ENCODE data around the gene EPSTI1. TPM values are rescaled to one million over a fixed set of nuclear protein-coding genes. Genes with fewer than 3 reads are reported as not detected.
A peak's percentile ranks its signal among the peaks of the same experiment; 100 is the strongest.

EPSTI1 gene
- total RNA-seq, 1 donor from 2014 or later, result 3.0 TPM

DNA sequence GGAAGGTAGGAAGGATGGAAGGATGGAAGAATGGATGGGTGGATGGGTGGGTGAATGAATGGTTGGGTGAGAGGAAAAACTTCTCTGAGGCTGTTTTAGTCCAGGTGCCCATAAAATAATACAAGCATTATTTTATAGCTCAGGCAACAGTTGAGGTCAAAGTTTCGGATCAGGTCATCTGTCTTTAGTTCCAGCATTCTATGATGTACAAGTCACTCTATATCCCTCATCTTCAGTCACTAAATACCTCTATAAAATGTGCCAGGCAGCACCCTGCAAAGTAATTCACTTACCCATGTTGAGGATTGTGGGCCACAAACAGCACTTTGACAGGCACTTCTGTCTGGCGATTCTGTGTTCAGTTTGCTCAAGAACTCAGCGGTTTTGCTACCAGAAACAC lies 66.0 kb downstream of the EPSTI1 start:
- DNase-seq, result no peak
- intact Hi-C loops (cut with micrococcal nuclease), result no loop called here
- ATAC-seq, result no peak

DNA sequence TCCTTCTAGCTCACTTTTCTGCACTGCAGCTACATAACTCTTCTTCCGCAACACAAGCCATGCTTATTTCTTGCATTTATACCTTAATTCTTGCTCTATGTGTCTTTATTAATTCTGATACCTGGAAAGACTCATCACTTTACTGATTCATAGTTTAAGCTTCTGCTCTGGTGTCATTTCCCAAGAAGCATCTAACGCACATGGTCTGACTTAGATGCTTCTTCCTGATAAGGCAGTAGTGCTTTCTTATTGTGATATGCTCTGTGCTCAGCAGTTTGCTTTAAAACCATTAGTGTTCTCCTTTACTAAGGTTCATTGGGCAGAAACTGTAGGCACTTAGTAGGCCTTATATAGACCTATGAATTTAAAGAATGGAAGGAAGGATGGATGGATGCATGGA lies 66.4 kb downstream of the EPSTI1 start:
- intact Hi-C loops (cut with micrococcal nuclease), result no loop called here
- no peak for DNase-seq
- no peak for ATAC-seq

DNA sequence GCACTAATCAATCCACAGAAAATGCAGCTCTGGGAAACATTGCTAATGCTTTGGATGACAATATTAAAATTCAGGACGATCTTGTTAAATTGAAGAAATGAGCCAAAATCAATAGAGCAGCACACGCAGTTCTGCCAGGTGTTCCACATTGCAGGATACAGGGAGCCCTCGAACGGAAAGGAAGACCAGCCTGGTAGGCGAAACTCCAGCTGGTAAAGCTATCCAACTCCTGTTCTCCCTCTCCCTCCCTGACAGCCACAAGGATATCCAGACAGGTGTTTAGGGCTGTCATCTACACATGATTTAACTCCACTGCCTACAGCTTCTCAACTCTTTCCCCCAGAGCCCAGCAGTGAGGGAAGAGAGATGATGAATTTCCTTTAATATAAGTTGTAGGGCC lies 67.7 kb downstream of the EPSTI1 start:
- intact Hi-C loops (cut with micrococcal nuclease), result no loop called here
- ATAC-seq (no peak), DNase-seq (no peak)

DNA sequence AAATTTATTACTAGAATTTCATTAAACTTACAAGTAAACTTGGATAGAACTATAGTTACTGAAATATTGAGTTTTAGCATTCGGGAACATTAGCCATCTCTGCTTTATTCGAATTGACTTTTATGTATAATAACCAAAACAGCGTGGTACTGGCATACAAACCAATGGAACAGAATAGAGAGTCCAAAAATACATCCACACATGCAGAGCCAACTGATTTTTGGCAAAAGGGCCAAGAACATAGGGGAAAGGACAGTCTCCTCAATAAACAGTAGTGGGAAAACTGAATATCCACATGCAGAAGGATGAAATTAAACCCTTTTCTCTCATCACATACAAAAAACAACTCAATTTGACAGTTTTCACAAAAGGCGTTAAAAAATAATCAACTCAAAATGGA lies 84.3 kb downstream of the EPSTI1 start:
- DNase-seq, result no peak
- intact Hi-C loops (cut with micrococcal nuclease), result no loop called here
- no peak for ATAC-seq

DNA sequence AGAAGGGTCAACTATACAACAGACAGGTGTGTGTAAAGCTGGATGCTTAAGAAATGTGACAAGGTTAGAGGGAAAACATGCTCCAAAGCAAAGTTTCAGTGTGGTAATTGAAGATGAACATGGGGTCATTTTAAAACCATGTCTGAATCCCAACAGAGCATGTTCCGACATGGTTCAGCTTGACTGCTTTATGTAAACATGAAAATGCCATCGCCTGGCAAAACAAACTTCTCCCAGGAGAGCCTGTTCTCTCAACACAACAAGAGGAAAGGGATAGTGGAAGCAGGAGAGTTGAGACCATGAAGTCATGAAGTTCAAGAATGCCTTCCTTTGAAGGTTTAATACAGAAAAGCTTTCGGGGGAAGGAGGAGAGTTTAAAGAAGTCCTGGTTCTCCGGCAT lies 85.8 kb downstream of the EPSTI1 start:
- ATAC-seq, result no peak
- intact Hi-C loops (cut with micrococcal nuclease), result no loop called here
- no peak for DNase-seq

DNA sequence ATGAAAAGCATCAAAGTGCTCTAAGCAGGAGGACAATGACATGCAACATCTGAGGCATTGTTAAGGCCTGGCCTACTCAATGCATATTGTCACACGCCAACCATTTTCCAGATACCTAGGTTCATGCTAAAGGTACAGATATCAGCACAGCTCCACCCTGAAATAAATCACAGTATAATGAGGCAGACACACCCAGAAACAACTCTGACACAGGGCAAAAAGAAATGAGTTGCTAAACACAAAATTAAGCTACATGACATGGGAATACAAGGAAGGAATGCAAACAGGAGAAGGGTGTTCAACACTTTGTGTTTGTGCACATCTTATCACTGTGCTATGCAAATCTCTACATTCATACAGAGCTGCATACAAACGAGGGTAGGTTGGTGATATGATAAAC lies 86.5 kb downstream of the EPSTI1 start:
- no peak for DNase-seq
- intact Hi-C loops (cut with micrococcal nuclease), result no loop called here
- ATAC-seq, result no peak

DNA sequence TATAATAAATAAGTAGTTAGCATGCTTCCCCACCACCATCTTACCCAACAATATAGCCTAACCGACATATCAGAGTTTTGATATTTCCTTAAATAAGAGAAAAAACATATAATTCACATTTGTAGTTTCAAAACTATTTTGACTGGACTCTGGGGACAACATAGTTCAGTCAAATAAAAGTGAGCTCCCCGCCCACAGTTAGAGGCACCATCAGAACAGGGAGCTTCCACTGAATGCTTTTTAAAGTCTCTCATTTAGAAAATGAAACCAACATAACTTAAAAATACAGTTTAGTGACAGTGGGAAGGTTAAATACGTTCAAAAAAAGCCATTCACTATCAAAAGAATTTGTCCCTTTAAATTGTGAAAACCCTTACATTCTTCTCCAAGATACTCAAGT lies 92.8 kb downstream of the EPSTI1 start:
- intact Hi-C loops (cut with micrococcal nuclease), result no loop called here

DNA sequence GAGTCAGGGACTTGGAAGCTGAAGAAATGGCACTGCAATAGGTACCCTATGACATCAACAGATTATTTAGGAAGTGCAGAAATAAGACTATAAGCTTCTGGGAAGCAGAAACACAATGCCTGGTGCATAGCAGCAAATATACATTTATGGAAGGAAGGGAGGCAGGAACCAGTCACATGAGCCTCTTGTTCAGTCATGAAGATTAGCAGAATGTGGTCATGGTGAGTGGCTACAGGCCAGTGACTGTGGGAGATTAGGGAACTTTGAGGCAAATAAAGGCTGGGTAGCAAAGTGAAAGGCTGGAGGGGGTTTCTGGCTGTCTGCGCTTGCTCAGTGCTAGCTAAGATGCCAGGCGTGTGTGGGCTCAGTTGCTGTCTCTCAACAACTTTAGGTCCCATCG lies 96.3 kb downstream of the EPSTI1 start:
- intact Hi-C loops (cut with micrococcal nuclease), result no loop called here
- ATAC-seq (no peak), DNase-seq (no peak)

More for the DNA sequence above, 92.8 kb downstream of the EPSTI1 start:
- ATAC-seq (no peak), DNase-seq (no peak)

DNA sequence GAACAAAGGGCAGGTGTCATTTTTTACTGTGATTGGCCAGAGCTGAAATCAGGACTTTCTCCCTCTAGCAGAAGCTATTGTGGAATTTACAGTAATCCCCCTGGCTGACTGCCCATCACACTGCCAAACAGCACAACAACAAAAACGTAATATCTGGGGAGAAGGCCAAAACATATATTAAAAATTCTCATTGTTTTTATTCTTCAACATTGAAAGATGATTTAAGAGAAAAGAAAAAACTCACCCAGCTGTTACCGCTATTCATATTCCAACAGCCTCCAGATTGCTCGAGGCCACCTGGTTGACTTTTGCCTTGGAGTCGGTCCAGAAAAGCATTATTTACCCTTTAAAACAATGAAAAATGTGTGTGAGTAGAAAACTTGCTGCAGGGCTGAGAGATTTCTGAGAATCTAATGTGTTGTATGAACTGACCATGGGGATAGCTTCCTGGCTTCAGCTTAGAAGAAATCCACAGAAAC lies 97.2 kb downstream of the EPSTI1 start:
- intact Hi-C loops (cut with micrococcal nuclease), result no loop called here
- no peak for DNase-seq
- ATAC-seq, result no peak

DNA sequence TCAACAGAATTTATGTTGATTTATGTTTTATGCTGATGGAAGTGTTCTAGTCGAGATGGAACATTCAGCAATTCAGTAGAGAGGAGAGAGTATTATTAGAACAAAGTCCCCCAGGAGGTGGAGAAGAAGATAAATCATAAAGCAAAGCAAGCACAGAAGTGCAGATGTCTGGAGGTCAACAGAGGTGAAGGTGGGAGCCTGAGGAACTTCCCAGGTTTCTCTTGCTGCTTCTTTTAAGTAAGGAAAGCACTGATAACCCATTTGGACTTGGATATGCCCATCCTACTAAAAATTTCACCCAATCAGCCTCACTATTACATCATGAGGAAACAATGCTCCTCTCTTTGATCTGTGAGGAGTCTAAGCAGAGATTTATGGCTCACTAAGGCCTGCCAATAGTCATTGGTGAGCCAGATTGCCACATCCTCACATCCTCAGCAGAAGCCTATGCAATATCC lies 98.8 kb downstream of the EPSTI1 start:
- no peak for ATAC-seq
- intact Hi-C loops (cut with micrococcal nuclease), result no loop called here
- DNase-seq, result no peak

DNA sequence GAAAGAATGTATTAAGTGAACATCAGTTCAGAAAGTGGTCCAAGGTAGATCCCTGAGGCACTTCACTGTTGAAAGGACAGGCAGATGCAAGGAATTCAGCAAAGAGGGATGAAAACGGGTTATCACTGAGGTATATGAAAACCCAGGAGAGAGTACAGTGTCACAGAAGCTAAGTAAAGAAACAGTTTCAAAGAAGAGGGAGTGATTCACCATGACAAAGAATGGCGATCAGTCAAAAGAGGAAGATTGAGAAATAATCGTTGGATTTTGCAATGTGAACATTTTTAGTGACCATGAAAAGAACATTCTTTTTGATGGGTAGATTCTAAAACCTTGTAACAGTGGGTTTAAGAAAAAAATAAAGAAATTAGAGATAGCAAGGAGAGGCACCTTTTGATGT lies 99.3 kb downstream of the EPSTI1 start:
- intact Hi-C loops (cut with micrococcal nuclease), result no loop called here
- ATAC-seq, result no peak
- DNase-seq, result no peak

DNA sequence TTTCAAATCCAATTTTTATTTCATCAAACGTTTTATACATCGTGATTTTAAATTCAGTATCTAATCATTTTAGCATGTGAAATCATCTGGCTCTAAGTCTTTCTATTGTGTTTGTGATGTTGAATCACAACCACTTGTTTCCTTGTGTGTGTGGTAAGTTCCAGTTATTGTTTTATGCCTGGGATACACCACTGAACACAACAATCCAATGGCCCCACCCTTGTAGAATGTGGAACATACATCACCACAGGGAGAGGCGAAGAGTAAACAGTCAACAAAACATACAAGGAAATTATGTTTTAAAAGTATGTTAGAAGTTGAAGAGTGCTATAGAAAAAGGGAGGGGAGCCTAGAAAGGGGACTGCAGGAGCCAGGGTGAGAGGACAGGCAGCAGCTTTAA lies 100.5 kb downstream of the EPSTI1 start:
- DNase-seq, result no peak
- intact Hi-C loops (cut with micrococcal nuclease), result no loop called here
- no peak for ATAC-seq

DNA sequence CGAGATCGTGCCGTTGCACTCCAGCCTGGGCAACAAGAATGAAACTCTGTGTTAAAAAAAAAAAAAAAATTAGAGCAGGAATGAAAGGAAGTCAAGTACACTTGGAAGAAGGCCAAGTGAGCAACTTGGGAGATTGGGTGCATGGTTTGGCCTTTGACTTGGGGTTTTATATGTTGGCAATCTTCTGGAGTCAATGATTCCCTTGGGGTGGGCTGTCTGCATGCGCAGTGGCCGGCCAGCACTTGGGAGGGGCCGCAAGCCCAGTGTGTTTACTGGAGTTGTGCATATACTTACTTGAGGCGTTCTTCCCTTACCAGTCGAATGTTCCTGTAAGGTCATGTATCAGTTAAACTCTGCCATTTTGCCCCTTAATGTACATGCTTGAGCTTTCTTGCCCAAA lies 106.7 kb downstream of the EPSTI1 start:
- intact Hi-C loops (cut with micrococcal nuclease), result no loop called here
- DNase-seq (no peak), ATAC-seq (no peak)

DNA sequence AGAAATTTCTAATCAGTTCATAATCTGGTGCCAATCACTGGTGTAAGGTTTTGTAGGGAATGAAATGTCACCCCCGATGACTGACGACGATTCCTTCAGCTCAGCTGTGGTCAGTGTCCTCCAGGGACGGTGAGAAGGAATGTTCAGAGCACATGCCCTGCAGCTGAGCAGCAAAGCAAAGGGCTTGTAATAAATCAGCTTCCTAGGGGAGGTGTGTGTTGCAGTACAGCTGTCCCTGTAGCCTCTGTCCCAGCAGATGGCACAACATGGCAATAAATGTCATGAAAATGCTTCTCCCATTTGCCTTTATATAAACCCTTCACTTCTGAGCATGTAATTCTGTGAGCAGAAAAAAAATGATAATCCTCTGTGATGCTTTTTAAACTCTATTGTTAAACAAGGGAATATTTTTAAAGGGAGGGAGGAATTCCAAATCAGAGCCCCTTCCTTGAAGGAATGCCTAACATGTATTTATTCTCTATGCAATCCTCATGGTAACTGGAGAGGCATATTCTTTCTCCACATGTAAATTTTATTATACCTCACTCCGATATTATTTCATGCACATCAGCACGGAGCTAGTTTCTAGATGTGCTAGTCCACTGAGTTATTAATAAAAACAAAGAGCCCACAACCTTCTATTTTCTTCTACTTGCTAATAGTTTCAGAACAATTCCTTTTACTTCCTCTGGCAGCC lies 108.1 kb downstream of the EPSTI1 start:
- DNase-seq (no peak), ATAC-seq (peak; percentile 64)
- intact Hi-C loops (cut with micrococcal nuclease), result no loop called here

DNA sequence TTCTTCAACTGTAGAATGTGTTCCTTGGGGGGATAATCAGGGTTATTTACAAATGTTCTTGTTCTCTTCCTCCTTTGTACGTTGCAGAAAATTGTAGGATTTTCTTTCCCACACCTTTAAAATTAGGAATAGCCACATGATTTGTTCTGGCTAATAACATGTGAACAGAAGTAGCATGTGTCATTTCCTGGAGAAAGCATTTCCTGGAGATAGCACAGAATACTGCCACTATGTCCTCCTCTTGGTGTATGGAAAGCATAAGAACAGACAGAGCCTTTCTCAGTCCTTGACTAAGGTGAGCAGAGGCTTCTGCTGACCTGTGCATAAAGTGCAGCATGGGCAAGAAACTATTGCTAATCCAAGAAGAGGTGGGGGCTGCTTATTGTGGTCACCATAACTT lies 108.9 kb downstream of the EPSTI1 start:
- intact Hi-C loops (cut with micrococcal nuclease), result no loop called here
- DNase-seq (no peak), ATAC-seq (no peak)

DNA sequence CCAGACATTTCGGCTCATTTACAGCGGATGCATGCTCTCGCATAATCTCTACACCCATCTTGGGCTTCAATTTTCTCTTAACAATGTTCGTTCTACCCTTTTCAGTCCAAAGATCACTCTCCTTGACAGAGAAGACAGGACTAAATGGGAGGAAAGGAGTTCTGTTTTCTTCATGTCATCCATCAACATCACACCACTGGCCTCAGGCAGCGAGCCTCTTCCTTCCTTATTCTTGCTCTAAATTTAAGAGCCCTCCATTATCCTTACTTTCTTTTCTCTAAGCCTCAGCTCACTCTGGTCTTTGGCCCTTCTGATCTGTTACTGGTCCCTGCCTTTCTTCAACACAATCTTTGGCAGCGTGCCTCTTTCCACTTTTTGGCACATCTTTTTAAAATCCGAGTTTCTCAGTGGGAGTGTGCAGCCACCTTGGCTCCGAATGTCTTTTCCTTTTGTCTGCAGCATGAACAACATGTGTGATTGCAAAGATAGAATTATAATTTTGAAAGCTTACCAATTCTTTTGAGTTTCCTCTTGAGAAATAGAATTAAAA lies 111.9 kb downstream of the EPSTI1 start:
- ATAC-seq, result no peak
- intact Hi-C loops (cut with micrococcal nuclease), result no loop called here
- no peak for DNase-seq

DNA sequence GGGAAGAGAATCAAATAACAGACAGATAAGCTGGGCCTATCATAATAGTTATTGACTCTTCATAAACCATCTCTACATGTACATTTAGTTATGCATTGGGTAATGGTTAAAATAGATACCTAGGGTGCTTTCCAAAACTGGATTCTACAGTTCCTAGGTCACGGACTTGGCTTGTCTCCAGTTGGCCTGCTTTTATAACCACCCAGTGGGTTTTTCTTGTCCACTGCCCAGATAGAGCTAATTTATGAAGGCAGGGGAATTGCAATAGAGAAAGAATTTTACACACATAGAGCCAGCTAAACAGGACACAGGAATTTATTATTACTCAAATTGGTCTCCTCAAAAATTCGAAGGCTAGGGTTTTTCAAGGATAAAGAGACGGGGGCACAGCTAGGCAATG lies 113.3 kb downstream of the EPSTI1 start:
- ATAC-seq (no peak), DNase-seq (no peak)
- intact Hi-C loops (cut with micrococcal nuclease), result no loop called here

DNA sequence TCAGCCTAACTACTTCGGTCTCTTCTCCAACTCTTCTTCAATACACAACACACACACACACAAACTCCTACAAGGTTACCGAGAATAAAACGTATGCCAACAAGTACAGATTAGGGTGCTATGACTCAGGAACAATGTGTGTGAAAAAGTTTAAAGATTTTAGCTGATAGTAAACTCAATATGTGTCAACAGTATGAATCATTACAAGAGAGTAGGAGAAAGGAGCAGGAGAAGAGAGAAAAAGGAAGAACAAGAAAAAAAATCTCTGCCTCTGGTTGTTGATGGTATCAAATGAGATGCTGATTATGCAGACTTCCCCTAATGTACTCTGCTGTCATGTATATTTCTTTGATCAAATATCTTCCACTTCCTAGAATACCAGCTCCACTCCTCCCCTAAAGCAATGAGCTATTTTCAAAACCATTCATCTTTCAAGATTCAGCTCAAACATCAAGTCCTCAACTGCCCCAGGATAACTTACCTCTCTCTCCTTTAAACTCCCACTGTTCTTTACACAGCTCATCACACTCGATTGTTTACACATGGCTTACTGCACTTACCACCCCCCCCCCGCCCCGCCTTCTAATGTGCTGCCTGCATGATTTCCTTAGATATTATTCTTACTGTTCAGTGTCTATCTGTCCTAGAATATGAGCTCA lies 115.0 kb downstream of the EPSTI1 start:
- no peak for DNase-seq
- intact Hi-C loops (cut with micrococcal nuclease), result no loop called here
- no peak for ATAC-seq

DNA sequence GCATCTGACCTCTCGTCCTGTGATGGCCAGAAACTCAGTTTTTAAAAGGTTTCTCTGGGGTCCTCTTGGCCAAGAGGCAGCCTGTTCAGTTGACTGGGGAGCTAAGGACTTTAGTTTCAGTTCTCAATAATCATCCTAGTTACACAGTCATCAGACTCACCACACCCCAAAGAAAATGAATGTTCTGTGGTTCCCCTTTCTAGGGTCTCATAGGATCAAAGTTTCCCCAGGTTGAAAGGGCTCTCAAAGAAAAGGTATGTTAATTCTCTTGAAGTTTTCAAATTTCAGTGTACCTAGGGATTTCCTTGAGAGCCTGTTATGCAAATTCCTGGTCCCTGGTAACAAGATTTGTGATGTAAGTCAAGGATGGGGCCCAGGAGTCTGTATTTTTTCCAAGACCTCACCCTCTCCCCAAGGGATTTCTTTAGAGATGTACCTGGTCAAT lies 115.7 kb downstream of the EPSTI1 start:
- intact Hi-C loops (cut with micrococcal nuclease), result no loop called here
- no peak for DNase-seq
- ATAC-seq, result no peak

DNA sequence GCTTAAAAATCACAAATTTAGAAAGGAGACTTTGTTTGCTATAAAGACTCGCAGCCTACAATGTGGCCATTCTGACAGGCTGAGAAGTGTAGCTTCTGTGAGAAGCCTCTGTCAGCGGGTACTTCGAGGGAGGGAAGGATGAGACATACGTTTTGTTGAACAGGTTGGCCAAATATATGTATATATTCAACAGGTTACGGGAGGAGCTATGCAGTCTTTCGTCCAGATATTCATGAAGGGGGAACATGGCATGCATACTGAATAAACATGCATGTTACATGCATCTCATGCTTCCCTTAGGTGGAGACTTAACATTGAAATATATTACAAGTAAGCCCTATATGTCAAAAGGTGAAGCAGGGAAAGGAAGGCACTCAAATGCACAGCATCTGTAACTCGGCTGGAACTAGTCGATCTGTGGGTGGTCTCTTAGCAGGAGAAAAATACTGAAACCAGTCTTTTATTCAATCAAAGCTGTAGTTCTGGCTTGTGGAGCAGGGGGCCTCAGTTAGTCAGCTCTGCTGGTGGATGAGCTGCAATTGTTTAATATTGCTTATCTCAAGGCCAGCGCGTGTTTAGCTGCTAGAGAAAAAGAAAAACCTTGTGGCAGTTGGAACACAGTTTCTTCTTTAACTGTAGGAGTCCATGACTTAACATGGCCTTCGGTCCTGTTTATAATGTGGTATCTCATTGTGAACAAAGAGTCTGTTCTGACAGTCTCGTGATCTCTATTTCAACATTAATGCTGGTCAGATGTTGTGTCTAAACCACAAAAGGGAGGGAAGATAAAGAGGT lies 116.4 kb downstream of the EPSTI1 start:
- intact Hi-C loops (cut with micrococcal nuclease), result no loop called here
- ATAC-seq, result no peak
- DNase-seq, result no peak

Data from left ventricle myocardium superior (tissue), 1 donor.